Skeletal muscle tissue (tissue), 4 donors: ENCODE measurements around the gene MED27. TPM values are rescaled to one million over a fixed set of nuclear protein-coding genes. Genes with fewer than 3 reads are reported as not detected.

Source experiments
- H3K27ac ChIP-seq: one replicate; pipeline ENCODE4 v1.7.0; 2013; ENCODE audit warnings: mild to moderate bottlenecking, low read depth, low read length, inconsistent platforms
- H3K27me3 ChIP-seq, 3 donors: one replicate each; pipeline ENCODE4 v1.7.0; 2013; ENCODE audit warnings: low read length in 3 of 3; ENCODE audit not compliant: control insufficient read depth in 3 of 3, insufficient read depth in 3 of 3
- H3K36me3 ChIP-seq, 3 donors: one replicate each; pipeline ENCODE4 v1.7.0; 2013; ENCODE audit warnings: low read length in 3 of 3; ENCODE audit not compliant: control insufficient read depth in 3 of 3, insufficient read depth in 3 of 3
- H3K4me1 ChIP-seq, 3 donors: one replicate each; pipeline ENCODE4 v1.7.0; 2013; ENCODE audit warnings: low read length in 3 of 3, mild to moderate bottlenecking in 3 of 3; ENCODE audit not compliant: control insufficient read depth in 3 of 3, insufficient read depth in 3 of 3
- H3K4me3 ChIP-seq, 3 donors: one replicate each; pipeline ENCODE4 v1.7.0; 2013; ENCODE audit warnings: low read length in 3 of 3
- H3K9ac ChIP-seq, 3 donors: one replicate each; pipeline ENCODE4 v1.7.0; 2013; ENCODE audit warnings: low read length in 3 of 3, mild to moderate bottlenecking in 3 of 3, moderate library complexity in 2 of 3, low read depth in 1 of 3
- H3K9me3 ChIP-seq, 3 donors: one replicate each; pipeline ENCODE4 v1.7.0; 2013; ENCODE audit warnings: low read length in 3 of 3; ENCODE audit not compliant: control insufficient read depth in 3 of 3
- total RNA-seq: library from RNA; depleted of rRNA; stranded (reverse); fragments of >200 nt; gene quantifications from one replicate; pipeline ENCODE4 v1.2.3, GENCODE V29; 2014
- donor health status: Osteomylitis.

MED27 gene
- total RNA-seq, 1 donor from 2014 or later: 6.3 TPM

- no peaks in the 10 kb centered on the region for H3K9me3 ChIP-seq
- H3K36me3 ChIP-seq: peaks cover 0 to 6% (median 4%) of the 10 kb centered on the region in 3 donors
- H3K9ac ChIP-seq: no peak overlapping the region
- H3K4me1 ChIP-seq: peaks cover 5 to 8% (median 7%) of the 10 kb centered on the region in 3 donors
- H3K27ac ChIP-seq: no peak overlapping the region
- no peaks in the 10 kb centered on the region for H3K27me3 ChIP-seq
- H3K4me3 ChIP-seq: no peak overlapping the region
These were observed 85.1 kb downstream of the MED27 start for GRCh38 chr9:131994364-131995125.

DNA sequence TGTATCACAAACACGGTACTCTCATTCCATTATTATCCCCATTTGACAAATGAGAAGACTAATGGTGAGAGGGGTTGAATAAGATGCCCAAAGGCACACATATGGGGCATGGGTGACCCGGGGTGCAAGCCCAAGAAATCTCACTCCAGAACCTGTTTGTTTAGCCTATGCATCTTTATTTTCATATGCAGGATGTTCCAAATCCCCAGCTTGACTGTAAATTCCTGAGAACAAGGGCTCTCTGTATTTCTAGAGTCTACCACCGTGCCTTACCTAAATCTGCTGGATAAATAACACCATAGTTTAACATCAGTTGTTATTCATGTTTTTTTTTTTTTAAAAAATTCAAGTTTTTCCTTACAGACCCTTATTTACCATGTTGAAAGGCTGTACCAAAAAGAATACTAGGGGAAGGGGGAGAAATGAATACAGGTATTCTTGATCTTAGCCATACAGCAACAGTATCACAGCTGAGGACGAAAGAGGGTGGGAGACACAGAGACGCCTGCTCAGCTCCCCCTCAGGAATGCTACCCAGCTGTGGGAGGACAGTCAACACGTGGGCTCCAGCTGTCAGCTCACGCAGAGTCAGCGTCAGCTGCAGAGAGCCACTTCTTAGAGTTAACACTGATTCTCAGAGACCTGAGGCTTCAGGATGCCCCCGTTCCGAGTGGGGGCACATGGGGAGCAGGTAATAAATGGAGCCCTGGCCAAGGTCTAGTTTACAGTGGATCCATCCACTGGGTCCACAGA, 86.6 kb downstream of the MED27 start:
- H3K36me3 ChIP-seq: peaks cover 0 to 6% (median 4%) of the 10 kb centered on the region in 3 donors
- H3K27ac ChIP-seq: no peak overlapping the region
- H3K9ac ChIP-seq: no peak overlapping the region
- H3K9me3 ChIP-seq: no peaks in the 10 kb centered on the region
- H3K4me3 ChIP-seq: no peak overlapping the region
- H3K4me1 ChIP-seq: peaks cover 5 to 8% (median 7%) of the 10 kb centered on the region in 3 donors
- no peaks in the 10 kb centered on the region for H3K27me3 ChIP-seq

- no peaks in the 10 kb centered on the region for H3K4me1 ChIP-seq
- H3K9me3 ChIP-seq: no peaks in the 10 kb centered on the region
- H3K27ac ChIP-seq: no peak overlapping the region
- no peak overlapping the region for H3K9ac ChIP-seq
- no peaks in the 10 kb centered on the region for H3K36me3 ChIP-seq
- H3K4me3 ChIP-seq: no peak overlapping the region
- H3K27me3 ChIP-seq: no peaks in the 10 kb centered on the region
These were observed 92.4 kb downstream of the MED27 start for GRCh38 chr9:131987232-131987631.

- Histone ChIP-seq H3K9me3 (no peaks in the 10 kb centered on the region), H3K27ac (no peak overlapping the region)
These were observed 93.1 kb downstream of the MED27 start for GRCh38 chr9:131986576-131986975.

GRCh38 chr9:131986089-131986488, 93.6 kb downstream of the MED27 start:
- Histone ChIP-seq H3K9ac (no peak overlapping the region), H3K27ac (no peak overlapping the region)

More at GRCh38 chr9:131986576-131986975, 93.1 kb downstream of the MED27 start:
- Histone ChIP-seq H3K27me3 (no peaks in the 10 kb centered on the region), H3K9ac (no peak overlapping the region), H3K4me3 (no peak overlapping the region), H3K4me1 (peaks cover 0 to 4% (median 3%) of the 10 kb centered on the region in 3 donors), H3K36me3 (no peaks in the 10 kb centered on the region)

DNA sequence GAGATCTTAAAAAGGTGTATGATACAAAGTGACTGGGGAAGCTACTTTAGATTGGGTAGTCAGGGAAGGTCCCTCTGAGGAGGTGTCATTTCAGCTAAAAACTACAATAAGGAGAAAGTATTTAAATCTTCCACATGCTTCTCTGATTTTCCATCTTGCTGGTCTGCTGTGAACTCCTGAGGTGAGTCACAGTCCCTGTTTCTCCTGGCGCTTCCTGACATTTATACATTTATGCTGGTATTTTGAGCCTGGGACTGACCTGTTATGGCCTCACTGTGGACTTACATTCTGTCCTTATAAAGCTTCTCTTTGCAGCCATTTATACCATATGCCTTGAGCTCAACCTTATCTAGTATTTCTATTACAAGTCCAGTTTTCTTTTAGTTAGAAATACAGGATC, 95.1 kb downstream of the MED27 start:
- no peaks in the 10 kb centered on the region for H3K9me3 ChIP-seq
- H3K4me3 ChIP-seq: no peak overlapping the region
- H3K36me3 ChIP-seq: no peaks in the 10 kb centered on the region
- no peaks in the 10 kb centered on the region for H3K27me3 ChIP-seq
- peaks cover 0 to 12% (median 10%) of the 10 kb centered on the region in 3 donors for H3K4me1 ChIP-seq
- H3K9ac ChIP-seq: no peak overlapping the region
- H3K27ac ChIP-seq: no peak overlapping the region

More at GRCh38 chr9:131986089-131986488, 93.6 kb downstream of the MED27 start:
- peaks cover 0 to 9% (median 8%) of the 10 kb centered on the region in 3 donors for H3K4me1 ChIP-seq
- no peak overlapping the region for H3K4me3 ChIP-seq
- H3K9me3 ChIP-seq: no peaks in the 10 kb centered on the region
- no peaks in the 10 kb centered on the region for H3K27me3 ChIP-seq
- H3K36me3 ChIP-seq: no peaks in the 10 kb centered on the region

DNA sequence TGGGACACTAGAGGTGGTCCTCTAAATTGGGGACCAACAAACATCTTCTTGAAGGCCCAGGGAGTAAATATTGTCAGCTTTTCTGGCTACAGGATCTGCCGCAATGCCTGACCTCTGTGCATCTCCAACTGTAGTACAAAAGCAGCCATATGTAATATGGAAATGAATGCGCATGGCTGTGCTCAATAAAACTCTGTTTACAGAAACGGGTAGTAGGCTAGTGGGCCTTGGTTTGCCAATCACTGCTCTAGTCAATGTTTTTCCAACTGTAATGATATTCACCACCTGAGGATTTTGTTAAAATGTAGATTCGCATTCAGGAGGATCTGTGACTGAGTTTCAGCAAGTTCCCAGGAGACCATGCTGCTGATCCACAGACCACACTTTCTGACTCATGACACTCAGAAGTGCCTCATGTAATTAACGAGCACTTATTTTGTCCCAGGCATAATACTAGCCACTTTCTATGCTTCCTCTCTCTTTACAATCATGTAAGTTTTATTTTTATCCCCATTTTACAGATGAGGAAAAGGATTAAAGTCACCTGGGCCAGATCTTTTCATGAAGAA, 96.9 kb downstream of the MED27 start:
- peaks cover 0 to 12% (median 10%) of the 10 kb centered on the region in 3 donors for H3K4me1 ChIP-seq
- no peaks in the 10 kb centered on the region for H3K9me3 ChIP-seq
- no peak overlapping the region for H3K9ac ChIP-seq
- no peaks in the 10 kb centered on the region for H3K27me3 ChIP-seq
- no peaks in the 10 kb centered on the region for H3K36me3 ChIP-seq
- H3K4me3 ChIP-seq: no peak overlapping the region
- no peak overlapping the region for H3K27ac ChIP-seq

DNA sequence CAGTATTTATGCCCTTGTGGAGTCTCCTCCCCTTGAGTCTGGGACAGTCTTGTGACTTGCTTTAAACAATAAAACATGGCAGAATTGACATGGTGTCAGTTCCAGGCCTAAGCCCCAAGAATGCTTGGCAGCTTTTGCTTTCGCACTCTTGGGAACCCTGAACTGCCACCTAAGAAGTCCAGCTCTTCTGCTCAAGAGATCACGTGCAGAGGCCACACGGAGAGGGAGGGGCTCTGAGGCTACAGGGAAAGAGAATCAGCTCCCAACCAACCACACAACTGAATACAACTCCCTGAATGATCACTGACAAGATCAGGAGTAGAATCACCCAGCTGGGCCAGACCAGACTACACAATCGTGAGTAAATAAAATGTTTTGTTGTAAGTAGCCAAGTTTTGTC, 97.6 kb downstream of the MED27 start:
- no peaks in the 10 kb centered on the region for H3K27me3 ChIP-seq
- peaks cover 0 to 15% (median 10%) of the 10 kb centered on the region in 3 donors for H3K4me1 ChIP-seq
- H3K36me3 ChIP-seq: no peaks in the 10 kb centered on the region
- no peak overlapping the region for H3K27ac ChIP-seq
- no peak overlapping the region for H3K9ac ChIP-seq
- H3K4me3 ChIP-seq: no peak overlapping the region
- H3K9me3 ChIP-seq: no peaks in the 10 kb centered on the region

- H3K27ac ChIP-seq: no peak overlapping the region
- no peak overlapping the region for H3K9ac ChIP-seq
- no peaks in the 10 kb centered on the region for H3K36me3 ChIP-seq
- H3K4me3 ChIP-seq: peak overlapping the region in 1 of 3 donors; percentile 45
- H3K9me3 ChIP-seq: no peaks in the 10 kb centered on the region
- H3K4me1 ChIP-seq: peaks cover 0 to 24% (median 16%) of the 10 kb centered on the region in 3 donors
- H3K27me3 ChIP-seq: no peaks in the 10 kb centered on the region
These were observed 98.4 kb downstream of the MED27 start for GRCh38 chr9:131981116-131981776.
